Stimulated activated naive CD8-positive, alpha-beta T cell treated with anti-CD3 and anti-CD28 coated beads, Interleukin-15, amount 100 ng/mL, for 72 hours (primary cell): ENCODE results near the gene MAD1L1.
A peak's percentile ranks its signal among the peaks of the same experiment; 100 is the strongest.

Source experiments
- ATAC-seq: fragments of 150-1000 bp; cut with Tn5 transposase; 2 replicates; pipeline ENCODE4 v1.10.0; 2021; ENCODE audit warnings: mild to moderate bottlenecking, moderate library complexity
- DNase-seq, 2 donors: peaks; one replicate each; pipeline ENCODE4 v3.0.0; 2021 to 2022
- H3K27ac Mint-ChIP-seq, 2 donors: one replicate each; pipeline ENCODE4 v1.8.0; 2022; ENCODE audit warnings: mild to moderate bottlenecking in 2 of 2, mixed read lengths in 2 of 2, moderate library complexity in 2 of 2
- H3K27me3 Mint-ChIP-seq: one replicate; pipeline ENCODE4 v1.8.0; 2022; ENCODE audit warnings: mixed read lengths
- H3K4me1 Mint-ChIP-seq: one replicate; pipeline ENCODE4 v1.8.0; 2022; ENCODE audit warnings: mild to moderate bottlenecking, mixed read lengths
- H3K4me3 Mint-ChIP-seq, 2 donors: one replicate each; pipeline ENCODE4 v1.8.0; 2022; ENCODE audit warnings: mild to moderate bottlenecking in 2 of 2, mixed read lengths in 2 of 2, moderate library complexity in 1 of 2
- H3K9me3 Mint-ChIP-seq, 2 donors: one replicate each; pipeline ENCODE4 v1.8.0; 2022; ENCODE audit warnings: mixed read lengths in 2 of 2

MAD1L1 gene

DNA sequence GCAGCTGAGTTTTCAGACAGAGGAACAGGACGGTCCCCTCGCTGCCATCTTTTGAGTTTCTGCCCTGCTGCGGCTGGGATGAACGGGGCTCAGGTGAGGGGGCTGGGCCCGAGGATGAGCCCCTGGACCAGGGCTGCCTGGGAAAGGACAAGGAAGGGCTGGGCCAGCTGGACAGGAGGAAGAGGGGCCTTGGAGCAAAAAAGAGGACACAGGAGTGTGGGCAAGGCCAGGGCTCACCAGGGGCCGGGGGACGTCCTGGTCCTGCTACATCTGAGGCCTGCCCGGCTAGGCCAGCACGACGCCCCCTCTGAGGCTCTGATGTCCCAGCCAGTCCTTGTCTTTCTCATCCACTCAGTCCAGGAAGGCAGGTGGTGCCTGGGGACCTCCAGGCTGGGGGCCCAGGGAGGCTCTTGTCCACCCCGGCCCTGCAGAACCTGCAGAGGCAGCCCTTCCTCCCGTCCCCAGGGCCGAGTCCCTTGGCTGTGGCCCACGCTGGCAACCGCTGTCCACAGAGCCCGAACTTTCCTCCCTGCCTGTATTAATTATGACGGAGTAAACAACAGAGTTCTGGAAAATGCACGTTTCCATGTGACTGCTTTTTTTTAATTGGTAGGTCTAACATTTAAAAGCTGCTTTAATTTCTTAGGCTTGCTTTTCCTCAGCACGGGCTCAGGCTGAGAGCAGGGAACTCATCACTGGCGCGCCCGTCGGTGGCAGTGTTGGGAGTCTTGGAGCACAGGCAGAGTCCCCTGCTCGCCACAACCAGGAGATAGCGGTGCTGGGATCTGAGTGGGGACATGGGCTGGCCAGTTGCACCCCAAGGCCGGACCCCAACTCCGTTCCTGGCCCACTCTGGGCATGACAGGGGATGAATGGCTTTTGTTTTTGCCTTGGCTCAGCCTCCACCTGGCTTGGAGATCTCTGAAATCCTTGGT, 375.0 kb downstream of the MAD1L1 start:
- no peak overlapping the region for H3K27ac Mint-ChIP-seq
- no peaks in the 10 kb centered on the region for H3K9me3 Mint-ChIP-seq
- no peak overlapping the region for H3K4me3 Mint-ChIP-seq

GRCh38 chr7:1856888-1857441, 375.8 kb downstream of the MAD1L1 start:
- H3K27ac Mint-ChIP-seq = no peak overlapping the region
- no peaks in the 10 kb centered on the region for H3K9me3 Mint-ChIP-seq
- ATAC-seq = no peak
- H3K4me3 Mint-ChIP-seq = no peak overlapping the region
- no peak for DNase-seq
- peaks cover 28% of the 10 kb centered on the region for H3K4me1 Mint-ChIP-seq
- no peaks in the 10 kb centered on the region for H3K27me3 Mint-ChIP-seq

More for the DNA sequence above, 375.0 kb downstream of the MAD1L1 start:
- DNase-seq (no peak), ATAC-seq (no peak)
- peaks cover 28% of the 10 kb centered on the region for H3K4me1 Mint-ChIP-seq
- no peaks in the 10 kb centered on the region for H3K27me3 Mint-ChIP-seq

GRCh38 chr7:1856161-1856887, 376.4 kb downstream of the MAD1L1 start:
- Mint-ChIP-seq H3K4me1 (peaks cover 28% of the 10 kb centered on the region), H3K27ac (no peak overlapping the region), H3K27me3 (no peaks in the 10 kb centered on the region), H3K4me3 (no peak overlapping the region), H3K9me3 (no peaks in the 10 kb centered on the region)
- no peak for DNase-seq
- no peak for ATAC-seq

DNA sequence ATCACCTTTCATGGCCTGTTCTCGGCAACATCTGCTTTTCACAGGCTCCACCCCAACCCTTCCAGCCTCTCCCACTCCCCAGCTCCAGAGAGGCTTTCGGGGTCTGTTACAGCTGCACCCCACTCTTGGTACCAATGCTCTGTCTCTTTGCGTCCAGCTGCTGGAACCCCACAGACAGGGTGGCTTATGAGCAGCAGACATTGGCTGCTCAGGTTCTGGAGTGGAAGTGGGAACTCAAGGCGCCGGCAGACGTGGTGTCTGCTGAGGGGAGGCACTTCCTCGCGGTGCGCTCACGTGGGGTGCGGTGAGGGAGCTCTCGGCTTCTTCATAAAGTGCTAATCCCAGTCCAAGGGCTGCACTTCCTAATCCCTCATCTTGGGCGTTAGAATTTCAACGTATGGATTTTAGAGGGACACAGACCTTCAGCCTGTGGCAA, 377.0 kb downstream of the MAD1L1 start:
- DNase-seq = no peak
- H3K27me3 Mint-ChIP-seq = no peaks in the 10 kb centered on the region
- H3K4me1 Mint-ChIP-seq = peaks cover 28% of the 10 kb centered on the region
- no peaks in the 10 kb centered on the region for H3K9me3 Mint-ChIP-seq
- H3K27ac Mint-ChIP-seq = peak overlapping the region in 1 of 2 donors; percentile 86
- ATAC-seq = no peak
- no peak overlapping the region for H3K4me3 Mint-ChIP-seq

DNA sequence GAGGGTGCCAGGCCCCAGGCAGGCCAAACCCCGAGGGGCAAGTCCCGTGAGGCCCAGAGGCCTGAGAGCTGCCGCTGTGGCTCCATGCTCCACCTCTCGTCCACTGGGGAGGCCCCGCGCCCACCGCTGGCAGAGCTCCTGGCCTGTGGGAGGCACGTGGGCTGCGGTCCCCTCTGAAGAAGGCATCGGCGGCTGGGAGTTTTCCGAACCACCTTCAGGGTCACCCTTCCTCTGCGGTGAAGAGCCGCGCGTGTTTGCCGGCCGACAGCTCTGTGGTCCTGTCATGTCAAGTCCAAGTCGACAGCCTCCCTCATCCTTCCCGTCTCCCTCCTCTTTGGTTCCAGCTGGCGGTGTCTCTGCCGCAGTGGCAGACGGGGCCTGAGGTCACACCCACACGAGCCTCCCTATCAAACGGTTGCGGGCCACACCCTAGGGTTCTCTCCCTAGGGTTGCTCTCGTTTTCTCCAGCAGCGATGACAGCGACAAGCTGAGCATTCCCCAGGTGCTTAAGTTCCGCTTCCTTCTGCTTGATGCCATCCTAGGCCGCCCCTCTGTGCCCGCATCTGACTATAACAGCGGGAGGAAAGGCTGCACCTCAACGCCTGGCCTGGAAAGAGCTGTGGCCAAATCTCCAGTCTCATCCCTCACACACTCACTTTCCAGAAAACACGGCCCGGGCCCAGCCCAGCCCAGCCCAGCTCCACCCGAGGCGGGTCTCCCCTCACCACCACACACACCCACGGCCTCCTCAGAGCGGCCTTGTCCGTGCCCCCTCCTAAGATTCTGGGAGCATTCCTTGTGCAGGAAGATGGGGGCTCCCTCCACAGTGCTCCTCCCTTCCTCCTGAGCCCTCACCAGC, 377.6 kb downstream of the MAD1L1 start:
- no peaks in the 10 kb centered on the region for H3K27me3 Mint-ChIP-seq
- H3K9me3 Mint-ChIP-seq = no peaks in the 10 kb centered on the region
- no peak overlapping the region for H3K4me3 Mint-ChIP-seq
- H3K27ac Mint-ChIP-seq = peak overlapping the region; percentile 79 to 86
- DNase-seq (no peak), ATAC-seq (peak; percentile 7)
- H3K4me1 Mint-ChIP-seq = peaks cover 28% of the 10 kb centered on the region

GRCh38 chr7:1853986-1854865, 378.5 kb downstream of the MAD1L1 start:
- H3K27ac Mint-ChIP-seq = peak overlapping the region; percentile 4 to 79
- peak; percentile 53 for ATAC-seq
- H3K27me3 Mint-ChIP-seq = no peaks in the 10 kb centered on the region
- H3K4me3 Mint-ChIP-seq = no peak overlapping the region
- no peak for DNase-seq
- no peaks in the 10 kb centered on the region for H3K9me3 Mint-ChIP-seq
- peaks cover 28% of the 10 kb centered on the region for H3K4me1 Mint-ChIP-seq

GRCh38 chr7:1853431-1853985, 379.2 kb downstream of the MAD1L1 start:
- Mint-ChIP-seq H3K9me3 (no peaks in the 10 kb centered on the region), H3K4me3 (no peak overlapping the region), H3K27me3 (no peaks in the 10 kb centered on the region), H3K27ac (peak overlapping the region in 1 of 2 donors; percentile 48), H3K4me1 (peaks cover 28% of the 10 kb centered on the region)
- DNase-seq (no peak), ATAC-seq (peak; percentile 13)

GRCh38 chr7:1852517-1853430, 380.0 kb downstream of the MAD1L1 start:
- Mint-ChIP-seq H3K4me1 (peaks cover 28% of the 10 kb centered on the region), H3K4me3 (no peak overlapping the region), H3K27me3 (no peaks in the 10 kb centered on the region), H3K9me3 (no peaks in the 10 kb centered on the region), H3K27ac (no peak overlapping the region)
- no peak for ATAC-seq
- no peak for DNase-seq

DNA sequence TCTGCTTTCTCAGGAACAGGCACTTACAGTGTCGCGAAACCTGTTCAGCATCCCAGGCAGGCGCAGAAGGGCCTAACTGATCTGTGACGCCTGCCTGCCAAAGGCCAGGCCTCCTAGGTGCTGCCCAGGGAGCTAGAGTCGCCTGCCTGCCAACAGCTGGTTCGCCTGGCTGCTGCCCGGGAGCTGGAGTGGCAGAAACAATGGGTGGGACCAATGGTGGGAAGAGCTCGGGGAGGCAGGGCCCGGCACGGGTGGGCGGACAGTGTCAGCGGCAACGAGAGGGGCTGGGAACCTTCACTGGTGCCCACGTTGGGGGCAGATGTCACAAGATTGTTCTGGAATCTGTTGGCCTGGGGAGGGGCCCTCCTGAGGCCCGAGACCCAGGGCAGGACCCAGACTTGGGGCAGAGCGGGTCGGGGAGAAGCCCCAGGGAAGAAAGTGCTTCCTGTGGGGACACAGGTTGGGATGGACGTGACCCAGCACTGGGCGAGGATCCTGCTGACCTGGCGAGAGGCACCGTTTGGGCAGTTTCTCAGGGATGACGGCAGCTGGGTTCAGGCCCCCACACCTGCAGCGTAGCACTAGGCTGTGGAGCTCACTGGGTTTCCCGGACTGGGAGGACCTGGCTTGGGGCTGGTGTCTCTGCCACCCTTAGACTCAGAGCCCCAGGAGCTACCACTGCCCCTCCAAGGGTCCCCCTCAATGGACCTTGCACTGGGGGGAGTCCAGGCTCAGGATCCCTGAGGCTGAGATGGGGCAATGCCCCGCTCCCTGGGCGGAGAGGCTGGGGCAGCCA, 380.8 kb downstream of the MAD1L1 start:
- ATAC-seq (no peak), DNase-seq (no peak)
- H3K27me3 Mint-ChIP-seq = no peaks in the 10 kb centered on the region
- peaks cover 21% of the 10 kb centered on the region for H3K4me1 Mint-ChIP-seq
- H3K9me3 Mint-ChIP-seq = no peaks in the 10 kb centered on the region
- H3K27ac Mint-ChIP-seq = peak overlapping the region in 1 of 2 donors; percentile 54
- no peak overlapping the region for H3K4me3 Mint-ChIP-seq

DNA sequence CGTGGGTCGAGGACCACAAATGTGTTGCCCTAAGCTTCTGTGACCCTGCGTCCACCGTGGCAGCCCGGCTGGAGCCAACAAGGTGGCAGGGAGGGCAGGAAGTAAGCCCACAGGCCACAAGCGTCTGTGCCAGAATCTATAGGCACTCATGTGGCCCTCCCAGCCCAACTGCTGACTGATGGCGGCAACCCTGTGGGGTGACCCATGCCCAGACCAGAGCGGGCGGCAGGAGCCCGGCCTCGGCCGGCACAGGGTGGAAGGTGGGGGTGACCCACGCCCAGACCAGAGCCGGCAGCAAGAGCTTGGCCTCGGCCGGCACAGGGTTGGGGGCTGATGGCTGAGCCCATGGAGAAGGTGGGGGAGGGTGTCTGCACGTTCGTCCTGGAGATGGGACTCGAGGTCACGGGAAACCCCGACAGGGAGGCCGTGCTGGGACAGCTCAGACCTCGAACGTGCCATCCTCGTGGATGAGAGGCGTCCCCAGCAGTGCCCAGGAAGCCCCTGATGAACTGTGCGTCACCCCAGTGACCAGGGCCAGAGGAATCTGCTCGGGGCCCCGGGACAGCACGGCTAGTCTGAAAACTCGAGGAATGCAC, 381.7 kb downstream of the MAD1L1 start:
- Mint-ChIP-seq H3K4me3 (no peak overlapping the region), H3K4me1 (peaks cover 21% of the 10 kb centered on the region), H3K9me3 (no peaks in the 10 kb centered on the region), H3K27ac (peak overlapping the region in 1 of 2 donors; percentile 74), H3K27me3 (no peaks in the 10 kb centered on the region)
- DNase-seq (no peak), ATAC-seq (no peak)

GRCh38 chr7:1850111-1850975, 382.4 kb downstream of the MAD1L1 start:
- peaks cover 14% of the 10 kb centered on the region for H3K4me1 Mint-ChIP-seq
- H3K4me3 Mint-ChIP-seq = no peak overlapping the region
- H3K9me3 Mint-ChIP-seq = no peaks in the 10 kb centered on the region
- H3K27me3 Mint-ChIP-seq = no peaks in the 10 kb centered on the region
- no peak overlapping the region for H3K27ac Mint-ChIP-seq
- DNase-seq = no peak
- ATAC-seq = no peak
